HG03342 (cell line): ENCODE data around the gene ARFGEF3.
"Not testable (repeated sequence)": the region's sequence is repeated elsewhere in the genome, so short reads cannot be mapped to it uniquely, and the experiment has no call there.

Experiments used
- ATAC-seq: cut with Tn5 transposase; IDR thresholded peaks from one replicate; pipeline ENCODE4 v1.9.1; 2021; ENCODE audit warnings: mild to moderate bottlenecking, moderate library complexity; ENCODE audit not compliant: unreplicated experiment

ARFGEF3 gene

DNA sequence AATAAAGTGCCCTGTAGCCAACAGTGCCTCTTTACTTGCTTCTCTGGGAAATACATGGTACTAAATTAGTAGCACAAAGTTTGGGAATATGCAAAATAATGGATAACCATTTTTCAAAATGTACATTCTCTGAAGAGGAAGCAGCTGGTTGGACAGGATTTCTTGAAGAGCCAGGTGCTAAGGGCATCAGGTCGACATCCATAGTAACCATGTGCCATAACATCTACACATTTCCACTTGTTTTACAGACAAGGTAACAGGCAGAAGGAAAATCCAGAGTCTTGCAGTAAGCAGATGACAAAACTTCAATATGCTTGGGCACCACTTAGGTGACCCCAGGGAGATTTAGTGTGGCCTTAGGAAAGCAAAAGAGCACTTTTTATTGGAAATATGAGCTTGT lies 179.4 kb downstream of the ARFGEF3 start:
- no peak for ATAC-seq

DNA sequence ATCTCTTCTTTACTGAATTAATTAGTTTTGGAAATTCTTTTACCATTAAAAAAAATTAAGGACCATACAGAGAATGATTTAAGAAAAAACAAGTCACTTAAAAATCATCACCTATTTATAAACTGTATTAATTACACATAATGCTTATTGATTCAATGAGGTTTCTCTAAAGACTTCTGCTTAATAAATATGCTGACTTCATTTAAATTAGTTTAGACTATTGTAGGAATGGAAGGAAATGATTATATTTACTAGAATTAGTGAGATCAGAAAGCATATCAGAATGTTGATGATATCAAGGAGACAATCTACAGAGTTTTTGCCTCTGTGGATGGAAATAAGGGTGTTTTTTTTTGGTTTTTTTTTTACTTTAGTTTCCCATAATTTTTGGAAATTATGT lies 181.4 kb downstream of the ARFGEF3 start:
- ATAC-seq: no peak

GRCh38 chr6:138345565-138346285 lies 184.0 kb downstream of the ARFGEF3 start:
- no peak for ATAC-seq

- ATAC-seq: no peak
These were observed 184.8 kb downstream of the ARFGEF3 start for GRCh38 chr6:138346302-138347195.

GRCh38 chr6:138347864-138348263 lies 186.1 kb downstream of the ARFGEF3 start:
- ATAC-seq: no peak

DNA sequence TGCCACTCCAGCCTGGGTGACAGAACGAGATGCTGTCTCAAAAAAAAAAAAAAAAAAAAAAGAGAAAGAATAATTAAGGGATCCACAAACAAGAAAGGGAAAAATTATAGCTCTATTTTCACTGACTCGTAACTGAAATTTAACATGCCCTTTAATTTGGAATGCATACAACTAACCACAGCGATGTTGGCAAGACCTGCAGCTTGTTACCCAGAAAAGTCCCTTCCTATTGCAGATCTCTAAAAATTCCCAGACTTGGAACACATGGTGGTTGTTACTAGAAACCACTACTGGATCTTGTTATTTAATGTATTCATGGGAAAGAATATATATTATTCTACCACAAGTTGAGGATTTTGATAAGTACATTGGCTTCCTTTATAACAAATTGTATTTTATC lies 188.2 kb downstream of the ARFGEF3 start:
- no peak for ATAC-seq

DNA sequence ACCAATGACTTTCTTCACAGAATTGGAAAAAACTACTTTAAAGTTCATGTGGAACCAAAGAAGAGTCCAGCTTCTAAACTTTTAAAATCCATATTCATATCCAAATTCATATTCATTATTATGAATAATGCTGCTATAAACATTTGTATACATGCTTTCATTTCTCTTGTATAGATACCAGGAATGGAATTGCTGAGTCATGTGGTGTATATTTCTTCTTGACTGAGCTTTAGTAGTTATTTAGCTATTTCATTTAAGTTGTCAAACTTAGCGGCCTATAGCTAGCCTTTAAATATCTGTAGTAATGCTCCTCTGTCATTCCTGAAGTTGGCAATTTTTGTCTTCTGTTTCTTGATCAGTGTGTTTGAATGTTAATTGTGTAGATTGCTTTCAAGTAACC lies 196.2 kb downstream of the ARFGEF3 start:
- ATAC-seq: no peak

GRCh38 chr6:138368684-138369083 lies 206.9 kb downstream of the ARFGEF3 start:
- not testable (repeated sequence) for ATAC-seq

DNA sequence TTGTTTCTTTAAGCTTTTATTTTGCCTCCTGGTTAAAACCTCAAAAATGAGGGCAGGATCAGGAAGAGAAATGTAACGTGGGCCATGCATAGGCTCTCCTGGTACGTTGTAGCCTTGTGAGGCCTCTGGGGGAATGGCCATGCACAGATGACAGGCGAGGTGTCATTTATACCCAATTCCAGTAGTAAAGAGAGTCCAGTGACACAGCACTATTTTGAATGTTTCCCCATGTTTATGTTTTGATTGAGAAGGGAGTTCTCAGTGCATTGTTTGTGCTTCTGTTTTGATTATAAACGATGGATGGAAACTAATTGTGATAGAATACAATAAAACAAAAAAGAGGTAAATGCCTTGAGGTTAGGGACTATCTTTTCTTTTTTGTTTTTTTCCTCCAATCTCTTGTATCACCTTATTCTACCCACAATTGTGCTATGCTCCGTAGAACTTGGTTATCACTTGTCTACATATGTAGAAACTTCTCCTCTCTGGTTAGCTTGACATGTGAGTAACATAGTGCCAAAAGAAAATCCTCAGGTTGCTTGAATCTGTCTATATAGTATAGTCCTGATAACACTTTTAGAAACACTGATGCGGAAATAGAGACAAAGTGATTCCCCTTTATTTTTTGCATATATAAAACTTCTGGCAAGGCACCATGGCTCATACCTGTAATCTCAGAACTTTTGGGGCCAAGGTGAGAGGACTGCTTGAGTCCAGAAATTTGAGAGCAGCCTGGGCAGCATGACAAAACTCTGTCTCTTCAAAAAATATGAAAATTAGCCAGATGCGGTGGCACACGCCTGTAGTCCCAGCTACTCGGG lies 209.1 kb downstream of the ARFGEF3 start:
- ATAC-seq: no peak

GRCh38 chr6:138371452-138371711 lies 209.6 kb downstream of the ARFGEF3 start:
- ATAC-seq: no peak

- ATAC-seq: no peak
These were observed 210.0 kb downstream of the ARFGEF3 start for GRCh38 chr6:138371720-138372119.

- ATAC-seq: no peak
These were observed 211.1 kb downstream of the ARFGEF3 start for GRCh38 chr6:138372711-138373463.

- ATAC-seq: no peak
These were observed 212.5 kb downstream of the ARFGEF3 start for GRCh38 chr6:138374230-138374629.

DNA sequence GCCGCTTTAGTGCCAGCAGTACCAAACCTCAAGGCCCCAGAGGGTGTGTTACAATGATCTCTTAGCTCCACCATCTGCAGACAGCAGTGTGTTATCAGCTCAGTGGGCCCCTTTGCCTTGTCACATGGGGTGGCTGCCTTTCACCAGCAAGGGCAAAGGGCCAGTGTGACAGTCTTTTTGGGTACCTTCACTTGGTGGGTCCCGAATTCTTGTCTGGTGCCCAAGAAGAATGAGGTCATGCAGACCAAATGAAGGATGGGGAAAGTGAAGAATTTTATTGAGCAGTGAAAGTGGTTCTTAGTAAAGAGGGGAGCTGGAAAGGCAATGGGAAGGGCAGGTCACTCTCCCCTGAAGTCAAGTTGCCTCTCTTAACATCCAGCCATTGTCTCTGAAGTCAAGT lies 213.1 kb downstream of the ARFGEF3 start:
- no peak for ATAC-seq

- ATAC-seq: no peak
These were observed 215.3 kb downstream of the ARFGEF3 start for GRCh38 chr6:138377042-138377441.

- no peak for ATAC-seq
These were observed 216.1 kb downstream of the ARFGEF3 start, which contains the start of gene SMIM28 for GRCh38 chr6:138377844-138378243. SMIM28 (plus strand) TSS chr6:138377905; CDS start chr6:138378073, 168 bp downstream.

DNA sequence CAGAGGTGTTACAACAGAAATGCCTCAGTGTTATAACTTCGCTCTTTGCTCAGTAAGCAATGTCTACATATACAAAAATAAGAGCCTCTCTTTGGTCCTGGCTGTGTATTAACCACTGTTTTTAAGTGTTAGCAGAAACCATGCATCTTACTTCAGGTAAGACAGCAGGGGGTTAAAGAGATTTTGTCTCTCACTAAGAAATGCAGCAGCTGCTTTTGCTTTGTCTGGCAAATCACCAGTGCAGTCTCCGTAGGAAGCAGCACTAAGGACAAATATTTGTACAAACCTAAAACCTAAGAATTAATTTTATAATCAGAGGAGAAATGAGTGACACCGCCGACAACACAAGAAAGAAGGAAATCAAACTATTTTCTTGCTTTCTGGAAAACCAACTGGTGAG lies 216.7 kb downstream of the ARFGEF3 start:
- ATAC-seq: no peak

DNA sequence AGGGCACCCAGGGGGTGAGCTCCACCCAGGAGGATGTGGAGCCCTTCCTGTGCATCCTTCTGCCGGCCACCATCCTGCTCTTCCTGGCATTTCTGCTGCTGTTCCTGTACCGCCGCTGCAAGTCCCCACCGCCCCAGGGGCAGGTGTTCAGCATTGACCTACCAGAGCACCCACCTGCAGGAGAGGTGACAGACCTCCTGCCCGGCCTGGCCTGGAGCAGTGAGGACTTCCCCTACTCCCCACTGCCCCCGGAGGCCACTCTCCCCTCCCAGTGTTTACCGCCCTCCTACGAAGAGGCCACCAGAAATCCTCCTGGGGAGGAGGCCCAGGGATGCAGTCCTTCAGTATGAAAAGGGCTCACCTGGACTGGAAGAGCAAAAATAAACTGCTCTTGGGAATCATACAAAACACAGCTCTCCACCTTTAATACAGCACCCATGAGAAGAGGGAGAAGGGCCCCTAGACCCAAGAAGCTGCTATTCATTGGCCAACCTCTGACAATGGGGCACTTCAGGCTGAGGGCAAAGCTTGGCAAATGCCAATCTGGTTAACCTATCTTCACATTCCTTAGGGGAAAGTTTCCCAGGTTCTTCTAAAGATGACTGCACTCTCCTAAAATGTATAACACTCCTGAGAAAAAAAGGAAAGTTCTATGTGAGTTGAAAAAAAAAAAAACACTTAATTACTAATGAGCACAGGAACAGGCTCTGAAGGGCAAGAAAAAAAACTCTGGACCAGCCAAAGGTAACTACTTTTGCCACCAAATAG lies 220.9 kb downstream of the ARFGEF3 start:
- no peak for ATAC-seq

DNA sequence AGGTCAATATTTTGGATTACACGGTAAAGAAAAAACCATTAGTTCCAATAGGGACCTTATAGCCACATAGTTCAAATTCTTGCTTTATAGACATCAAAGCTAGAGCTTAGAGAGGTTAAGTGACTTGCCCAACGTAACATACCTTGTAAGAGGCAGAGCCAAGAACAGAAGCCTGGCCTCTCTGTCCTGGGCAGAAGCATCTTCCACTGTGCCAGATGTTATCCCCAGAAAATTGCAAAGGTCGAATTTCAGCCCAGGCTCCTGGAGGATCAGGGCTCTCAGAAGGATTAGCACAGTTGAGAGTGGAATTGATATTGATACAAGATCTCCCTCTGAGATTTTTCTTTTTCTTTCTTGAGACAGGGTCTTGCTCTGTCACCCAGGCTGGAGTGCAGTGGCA lies 222.0 kb downstream of the ARFGEF3 start:
- no peak for ATAC-seq

- no peak for ATAC-seq
These were observed 225.2 kb downstream of the ARFGEF3 start for GRCh38 chr6:138386897-138387296.
